Measurements from ENCODE around the gene TSPAN11. TPM values are rescaled to one million over a fixed set of nuclear protein-coding genes. Genes with fewer than 3 reads are reported as not detected.

The TSPAN11 gene
- total RNA-seq, 2 donors from 2014 or later, result not detected

DNA sequence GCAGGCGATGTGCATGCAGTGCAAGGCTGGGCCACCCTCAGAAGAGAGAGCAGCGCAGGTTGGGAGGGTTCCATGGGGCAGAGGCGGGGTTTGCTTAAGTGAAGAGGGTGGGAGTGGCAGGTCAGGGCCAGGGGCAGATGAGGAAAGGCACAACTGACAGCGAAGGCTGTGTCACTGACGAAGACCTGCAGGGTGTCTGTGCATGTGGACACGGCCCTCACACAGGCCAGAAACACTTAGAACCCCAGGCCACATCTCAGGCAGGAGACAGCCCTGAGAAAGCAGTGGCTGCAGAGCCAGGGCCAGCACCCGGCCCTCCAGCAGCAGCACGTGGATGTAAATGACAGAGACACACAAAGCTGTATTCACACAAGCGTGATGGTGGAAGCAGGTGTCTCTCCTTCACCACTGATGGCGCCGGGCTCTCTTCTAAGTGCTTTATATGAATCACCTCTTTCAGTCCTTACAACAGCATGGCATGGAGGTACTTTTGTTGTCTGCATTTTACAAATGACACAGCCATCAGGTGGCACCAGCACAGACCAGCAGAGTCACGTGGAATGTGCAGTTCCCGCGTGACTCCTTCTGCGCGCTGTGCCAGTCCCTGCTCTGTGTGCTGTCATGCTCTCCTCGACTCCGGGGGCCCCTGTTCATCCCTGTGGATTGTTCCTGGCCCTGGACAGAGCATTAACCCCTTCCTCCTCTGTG, 54.6 kb downstream of the TSPAN11 start:
- ATAC-seq (no peak), DNase-seq (no peak)
- no peak overlapping the region for H3K4me3 Mint-ChIP-seq
- H3K9me3 ChIP-seq (ENCODE audit: control insufficient read depth, low read length, poor library complexity, severe bottlenecking), result no peaks in the 10 kb centered on the region
- no peak overlapping the region for H3K27ac Mint-ChIP-seq
- H3K36me3 Mint-ChIP-seq (ENCODE audit: low read depth), result peaks cover 2% of the 10 kb centered on the region
- no peaks in the 10 kb centered on the region for H3K4me1 Mint-ChIP-seq
- peaks cover 13% of the 10 kb centered on the region for H3K27me3 Mint-ChIP-seq

DNA sequence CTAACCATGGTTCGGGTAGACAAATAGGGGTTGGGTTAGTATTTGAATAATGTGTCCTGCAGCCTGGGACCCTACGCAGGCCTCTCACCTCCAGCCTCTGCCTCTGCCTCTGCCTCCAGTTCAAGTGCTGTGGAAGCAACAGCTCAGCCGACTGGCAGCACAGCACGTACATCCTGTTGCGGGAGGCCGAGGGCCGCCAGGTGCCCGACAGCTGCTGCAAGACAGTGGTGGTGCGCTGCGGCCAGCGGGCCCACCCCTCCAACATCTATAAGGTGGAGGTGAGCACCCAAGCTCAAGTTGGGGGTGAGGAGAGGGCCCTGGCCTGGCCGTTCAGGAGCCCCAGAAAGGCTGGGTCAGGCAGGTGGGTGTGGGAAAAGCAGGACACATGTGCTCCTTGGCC, 55.9 kb downstream of the TSPAN11 start:
- peaks cover 19% of the 10 kb centered on the region for H3K27me3 Mint-ChIP-seq
- DNase-seq (no peak), ATAC-seq (no peak)
- no peak overlapping the region for H3K4me3 Mint-ChIP-seq
- no peaks in the 10 kb centered on the region for H3K9me3 ChIP-seq (ENCODE audit: control insufficient read depth, low read length, poor library complexity, severe bottlenecking)
- no peaks in the 10 kb centered on the region for H3K4me1 Mint-ChIP-seq
- H3K27ac Mint-ChIP-seq, result no peak overlapping the region
- peaks cover 2% of the 10 kb centered on the region for H3K36me3 Mint-ChIP-seq (ENCODE audit: low read depth)

DNA sequence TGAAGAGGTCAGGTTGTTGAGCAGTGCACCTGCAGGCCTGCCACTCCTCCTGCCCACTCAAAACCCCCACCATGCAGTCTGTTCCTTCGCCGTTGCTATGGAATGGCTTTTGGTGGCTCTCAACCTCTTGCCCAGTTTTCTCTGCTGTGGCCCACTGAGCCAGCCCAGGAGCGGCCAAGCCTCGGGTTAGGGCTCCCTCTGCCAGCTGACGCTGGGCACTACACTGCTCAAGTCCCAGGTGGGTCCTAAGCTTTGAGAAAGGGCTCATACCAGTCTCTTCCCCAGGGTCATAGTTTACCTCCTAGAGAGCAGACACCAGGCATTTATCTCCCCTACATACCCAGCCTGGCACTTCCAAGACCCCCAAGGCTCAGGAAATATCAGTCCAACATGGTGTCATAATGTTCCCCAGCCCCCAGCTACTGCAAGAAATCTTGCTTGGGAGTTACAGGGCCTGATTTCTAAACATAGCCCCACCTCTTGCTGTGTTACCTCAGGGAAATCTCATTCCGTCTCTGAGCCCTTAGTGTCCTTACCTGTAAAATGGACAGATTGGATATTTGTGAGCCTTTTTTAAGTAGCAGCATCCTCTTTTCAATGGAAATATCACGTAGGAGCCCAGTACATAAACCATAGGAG, 59.4 kb downstream of the TSPAN11 start:
- Mint-ChIP-seq H3K36me3 (ENCODE audit: low read depth) (no peaks in the 10 kb centered on the region), H3K4me3 (no peak overlapping the region), H3K4me1 (no peaks in the 10 kb centered on the region), H3K27ac (no peak overlapping the region), H3K27me3 (peaks cover 6% of the 10 kb centered on the region)
- H3K9me3 ChIP-seq (ENCODE audit: control insufficient read depth, low read length, poor library complexity, severe bottlenecking), result no peaks in the 10 kb centered on the region
- ATAC-seq (no peak), DNase-seq (no peak)

DNA sequence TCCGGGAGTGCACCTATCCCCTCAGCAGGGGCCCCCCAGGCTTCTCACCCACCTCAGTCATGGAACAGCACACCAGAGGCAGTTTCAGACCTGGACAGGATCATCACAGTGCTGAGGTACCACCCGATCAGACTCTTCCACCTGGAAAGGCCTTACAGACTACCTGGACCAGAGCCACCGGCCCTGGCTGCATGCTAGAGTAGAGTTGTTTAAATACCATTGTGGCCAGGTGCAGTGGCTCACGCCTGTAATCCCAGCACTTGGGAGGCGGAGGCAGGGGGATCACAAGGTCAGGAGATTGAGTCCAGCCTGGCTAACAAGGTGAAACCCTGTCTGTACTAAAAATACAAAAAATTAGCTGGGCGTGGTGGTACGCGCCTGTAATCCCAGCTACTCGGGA, 61.5 kb downstream of the TSPAN11 start:
- H3K27me3 Mint-ChIP-seq, result peaks cover 13% of the 10 kb centered on the region
- no peaks in the 10 kb centered on the region for H3K9me3 ChIP-seq (ENCODE audit: control insufficient read depth, low read length, poor library complexity, severe bottlenecking)
- no peak for ATAC-seq
- no peaks in the 10 kb centered on the region for H3K36me3 Mint-ChIP-seq (ENCODE audit: low read depth)
- DNase-seq, result no peak
- H3K4me3 Mint-ChIP-seq, result no peak overlapping the region
- H3K4me1 Mint-ChIP-seq, result no peaks in the 10 kb centered on the region
- no peak overlapping the region for H3K27ac Mint-ChIP-seq

DNA sequence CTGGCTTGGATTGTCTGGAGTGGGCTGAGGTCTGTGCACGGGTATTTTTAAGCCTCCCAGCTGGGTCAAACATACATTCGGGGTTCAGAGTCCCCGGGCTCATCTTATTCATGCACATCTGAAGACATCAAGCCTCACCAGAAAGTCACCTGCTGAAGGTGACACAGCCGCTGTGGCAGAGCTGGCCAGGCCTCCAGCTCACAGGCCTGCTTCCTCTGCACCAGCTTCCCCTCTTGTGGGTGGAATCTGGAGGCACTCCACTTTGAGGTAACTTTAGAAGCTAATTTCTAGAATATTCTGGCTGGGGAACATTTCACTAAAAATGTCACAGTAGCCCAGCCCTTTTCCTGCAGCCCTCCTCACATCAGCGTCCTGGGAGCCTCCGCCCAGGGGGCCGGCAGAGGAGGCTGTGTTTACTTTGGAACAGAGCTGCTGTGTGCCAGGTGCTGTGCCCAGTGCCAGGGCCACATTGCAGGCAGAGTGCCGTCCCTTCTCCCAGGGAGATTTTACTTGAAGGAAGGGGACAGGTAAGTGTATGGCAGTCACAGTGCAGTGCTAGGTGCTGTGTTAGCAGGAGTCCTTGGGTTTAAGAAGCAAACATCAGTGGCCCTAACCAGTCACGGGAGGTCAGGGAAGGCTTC, 62.2 kb downstream of the TSPAN11 start:
- H3K9me3 ChIP-seq (ENCODE audit: control insufficient read depth, low read length, poor library complexity, severe bottlenecking), result no peaks in the 10 kb centered on the region
- ATAC-seq (no peak), DNase-seq (no peak)
- Mint-ChIP-seq H3K4me1 (no peaks in the 10 kb centered on the region), H3K36me3 (ENCODE audit: low read depth) (no peaks in the 10 kb centered on the region), H3K4me3 (no peak overlapping the region), H3K27ac (no peak overlapping the region), H3K27me3 (peaks cover 16% of the 10 kb centered on the region)

DNA sequence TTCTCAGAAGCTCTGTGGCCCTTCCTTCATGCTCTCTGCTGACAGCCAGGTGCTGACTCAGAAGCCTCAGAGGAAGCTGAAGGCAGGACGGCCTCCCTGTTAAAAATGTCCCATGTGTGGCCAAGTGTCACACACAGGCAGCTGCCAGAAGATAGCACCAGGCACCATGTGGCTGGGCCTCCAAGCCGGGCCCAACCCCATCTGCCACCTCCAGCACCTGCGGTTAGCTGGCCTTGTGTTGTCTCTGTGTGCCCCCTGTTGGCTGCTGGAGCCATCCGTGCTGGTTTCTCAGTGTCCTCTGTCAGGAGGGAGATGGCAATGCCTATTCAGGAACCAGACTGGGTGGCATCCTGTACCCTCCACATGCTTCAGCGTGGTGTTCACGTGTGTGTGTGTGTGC, 63.2 kb downstream of the TSPAN11 start:
- Mint-ChIP-seq H3K36me3 (ENCODE audit: low read depth) (no peaks in the 10 kb centered on the region), H3K27ac (no peak overlapping the region), H3K4me3 (no peak overlapping the region), H3K27me3 (peaks cover 16% of the 10 kb centered on the region), H3K4me1 (no peaks in the 10 kb centered on the region)
- no peaks in the 10 kb centered on the region for H3K9me3 ChIP-seq (ENCODE audit: control insufficient read depth, low read length, poor library complexity, severe bottlenecking)
- no peak for DNase-seq
- ATAC-seq, result no peak

DNA sequence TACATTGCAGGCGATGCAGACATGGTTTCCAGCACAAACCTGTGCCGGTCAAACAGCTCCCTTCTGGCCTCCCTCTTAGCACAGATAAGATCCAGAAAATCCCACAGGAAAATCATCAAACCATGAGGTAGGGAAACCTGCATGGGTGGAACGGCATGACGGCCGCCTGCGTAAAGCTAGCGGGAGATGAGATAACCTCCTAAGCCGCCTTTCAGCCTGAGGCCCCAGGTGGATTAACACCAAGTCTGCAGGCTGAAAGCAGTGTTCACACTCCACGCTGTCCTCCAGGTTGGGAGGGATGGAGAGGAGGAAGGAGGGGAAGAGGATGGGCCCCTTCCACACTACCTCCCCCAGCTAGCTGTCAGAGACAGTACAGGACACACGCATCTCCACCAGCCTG, 63.8 kb downstream of the TSPAN11 start:
- no peak for ATAC-seq

DNA sequence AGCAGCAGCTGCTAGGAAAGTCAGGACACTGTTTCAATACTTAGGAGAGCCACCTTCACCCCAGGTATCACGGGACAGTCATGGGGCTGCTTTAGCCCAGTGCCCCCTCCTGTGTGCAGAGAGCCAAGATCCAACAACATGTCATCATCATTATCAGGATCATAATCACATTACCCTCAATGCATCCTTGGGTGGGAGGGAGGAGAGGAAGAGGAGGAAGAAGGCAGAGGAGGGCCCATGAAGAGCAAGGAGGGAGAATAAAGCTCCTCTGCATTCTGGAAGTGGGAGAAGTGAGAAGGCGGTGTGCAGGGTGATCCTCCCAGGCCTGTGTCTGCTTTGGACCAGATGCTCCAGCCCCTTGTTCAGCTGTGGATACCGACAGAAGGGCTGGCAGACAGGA, 64.2 kb downstream of the TSPAN11 start:
- H3K36me3 Mint-ChIP-seq (ENCODE audit: low read depth), result no peaks in the 10 kb centered on the region
- H3K27me3 Mint-ChIP-seq, result peaks cover 16% of the 10 kb centered on the region
- no peak overlapping the region for H3K27ac Mint-ChIP-seq
- no peaks in the 10 kb centered on the region for H3K9me3 ChIP-seq (ENCODE audit: control insufficient read depth, low read length, poor library complexity, severe bottlenecking)
- H3K4me3 Mint-ChIP-seq, result no peak overlapping the region
- no peaks in the 10 kb centered on the region for H3K4me1 Mint-ChIP-seq
- DNase-seq (no peak), ATAC-seq (no peak)

More for the DNA sequence above, 63.8 kb downstream of the TSPAN11 start:
- no peaks in the 10 kb centered on the region for H3K36me3 Mint-ChIP-seq (ENCODE audit: low read depth)
- no peaks in the 10 kb centered on the region for H3K4me1 Mint-ChIP-seq
- peaks cover 16% of the 10 kb centered on the region for H3K27me3 Mint-ChIP-seq
- no peak overlapping the region for H3K27ac Mint-ChIP-seq
- H3K9me3 ChIP-seq (ENCODE audit: control insufficient read depth, low read length, poor library complexity, severe bottlenecking), result no peaks in the 10 kb centered on the region
- no peak overlapping the region for H3K4me3 Mint-ChIP-seq
- no peak for DNase-seq

DNA sequence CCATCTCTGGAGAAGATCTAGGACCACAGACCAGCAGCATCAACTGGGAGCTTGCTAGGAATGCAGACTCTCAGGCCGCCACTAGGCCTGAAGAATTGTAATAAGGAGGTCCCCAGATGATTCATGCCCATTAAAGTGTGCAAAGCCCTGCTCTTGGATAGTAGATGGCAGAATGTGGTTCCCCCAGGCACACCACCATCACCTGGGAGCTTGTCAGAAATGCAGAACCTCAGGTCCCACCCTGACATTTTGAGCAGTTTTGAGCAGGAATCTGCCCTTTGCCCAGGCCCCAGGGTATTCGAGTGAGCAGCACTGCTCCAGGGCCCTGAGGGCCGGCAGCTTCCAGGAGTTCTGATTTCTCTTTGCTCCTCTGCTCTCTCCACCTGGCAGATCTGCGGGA, 64.9 kb downstream of the TSPAN11 start:
- DNase-seq, result no peak
- Mint-ChIP-seq H3K27me3 (peaks cover 14% of the 10 kb centered on the region), H3K27ac (no peak overlapping the region), H3K4me1 (no peaks in the 10 kb centered on the region), H3K36me3 (ENCODE audit: low read depth) (no peaks in the 10 kb centered on the region), H3K4me3 (no peak overlapping the region)
- no peak for ATAC-seq
- H3K9me3 ChIP-seq (ENCODE audit: control insufficient read depth, low read length, poor library complexity, severe bottlenecking), result no peaks in the 10 kb centered on the region

DNA sequence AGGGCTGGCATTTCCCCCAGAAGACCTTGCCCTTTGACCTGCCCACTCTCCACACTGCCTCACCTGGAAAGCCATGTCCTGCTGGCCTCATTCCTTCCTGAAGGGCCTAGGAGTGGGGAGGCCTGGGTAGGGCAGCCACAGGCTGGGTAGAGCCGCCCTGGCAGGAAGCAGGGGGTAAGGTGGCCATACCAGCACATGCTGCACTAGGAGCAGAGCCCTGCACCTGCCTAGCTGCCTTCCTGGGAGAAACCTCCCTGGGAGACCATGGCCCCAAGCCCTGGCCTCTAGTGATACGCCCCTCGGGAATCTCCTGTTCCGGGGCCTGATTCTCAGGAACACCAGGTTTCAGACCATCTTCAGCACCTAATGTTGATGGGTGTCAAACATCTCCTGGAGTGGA, 65.8 kb downstream of the TSPAN11 start:
- no peaks in the 10 kb centered on the region for H3K9me3 ChIP-seq (ENCODE audit: control insufficient read depth, low read length, poor library complexity, severe bottlenecking)
- DNase-seq, result no peak
- H3K27ac Mint-ChIP-seq, result no peak overlapping the region
- no peak overlapping the region for H3K4me3 Mint-ChIP-seq
- H3K4me1 Mint-ChIP-seq, result no peaks in the 10 kb centered on the region
- no peak for ATAC-seq
- no peaks in the 10 kb centered on the region for H3K36me3 Mint-ChIP-seq (ENCODE audit: low read depth)
- H3K27me3 Mint-ChIP-seq, result peaks cover 10% of the 10 kb centered on the region

DNA sequence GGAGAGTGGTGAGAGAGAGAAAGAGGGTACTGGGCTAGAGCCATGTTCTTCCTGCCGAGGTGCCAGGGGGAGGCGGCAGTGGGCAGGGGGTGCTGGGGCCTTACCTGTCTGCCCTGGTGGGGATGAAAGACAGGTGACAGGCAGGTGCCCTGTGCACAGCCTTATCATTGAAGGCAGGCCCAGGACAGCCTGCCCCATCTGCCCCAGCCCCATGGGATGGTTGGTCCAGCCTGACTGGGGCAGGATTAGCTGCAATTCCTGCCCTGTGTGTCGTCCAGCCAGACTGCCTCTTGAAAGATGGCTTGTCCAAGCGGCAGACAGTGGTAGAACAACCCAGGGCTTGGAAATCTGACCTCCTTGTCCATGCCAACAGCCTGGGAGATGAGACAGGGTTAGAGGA, 67.2 kb downstream of the TSPAN11 start:
- Mint-ChIP-seq H3K27ac (no peak overlapping the region), H3K36me3 (ENCODE audit: low read depth) (no peaks in the 10 kb centered on the region), H3K27me3 (peaks cover 10% of the 10 kb centered on the region), H3K4me3 (no peak overlapping the region), H3K4me1 (no peaks in the 10 kb centered on the region)
- no peak for ATAC-seq
- no peaks in the 10 kb centered on the region for H3K9me3 ChIP-seq (ENCODE audit: control insufficient read depth, low read length, poor library complexity, severe bottlenecking)
- DNase-seq, result no peak

DNA sequence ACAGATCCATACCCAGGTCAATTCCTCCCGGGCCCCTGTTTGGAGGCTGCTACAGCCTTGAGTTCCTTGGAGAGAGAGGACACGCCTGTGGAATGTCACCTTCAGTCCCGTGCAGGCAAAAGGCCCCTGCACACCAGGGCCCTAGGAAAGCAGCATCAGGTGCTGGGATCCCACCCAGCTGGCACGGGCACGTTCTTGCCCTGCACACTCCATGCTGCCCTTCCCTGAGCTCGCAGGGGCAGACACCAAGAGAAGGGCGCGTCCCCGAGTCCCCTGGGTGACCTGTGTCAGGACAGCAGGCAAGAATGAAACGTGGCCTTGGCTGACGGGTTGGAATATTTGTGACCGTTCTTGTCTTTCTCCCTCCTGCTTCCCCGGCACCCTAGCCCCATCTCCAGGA, 67.7 kb downstream of the TSPAN11 start:
- no peaks in the 10 kb centered on the region for H3K9me3 ChIP-seq (ENCODE audit: control insufficient read depth, low read length, poor library complexity, severe bottlenecking)
- H3K27me3 Mint-ChIP-seq, result peaks cover 10% of the 10 kb centered on the region
- H3K27ac Mint-ChIP-seq, result no peak overlapping the region
- DNase-seq (no peak), ATAC-seq (no peak)
- no peaks in the 10 kb centered on the region for H3K4me1 Mint-ChIP-seq
- no peak overlapping the region for H3K4me3 Mint-ChIP-seq
- H3K36me3 Mint-ChIP-seq (ENCODE audit: low read depth), result no peaks in the 10 kb centered on the region

DNA sequence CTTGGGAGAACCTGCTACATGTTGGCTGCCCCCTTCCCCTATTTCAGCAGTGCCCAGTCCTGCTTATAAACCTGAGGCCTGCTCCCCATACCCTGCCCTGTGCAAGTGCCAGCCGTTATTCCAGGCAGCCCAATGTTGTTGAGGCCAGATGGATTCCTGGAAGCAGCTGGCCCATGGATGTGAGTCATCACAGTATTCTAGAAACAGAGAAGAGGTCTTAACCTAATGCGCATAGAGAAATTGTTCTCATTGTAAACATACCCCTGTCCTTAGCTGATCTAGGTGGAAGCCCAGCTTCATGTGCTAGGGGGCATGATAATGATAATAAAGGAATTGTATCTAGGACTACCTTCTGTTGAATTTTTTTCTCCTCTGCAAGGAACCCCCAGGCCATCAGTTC, 69.7 kb downstream of the TSPAN11 start:
- no peak overlapping the region for H3K4me3 Mint-ChIP-seq
- H3K9me3 ChIP-seq (ENCODE audit: control insufficient read depth, low read length, poor library complexity, severe bottlenecking), result no peaks in the 10 kb centered on the region
- DNase-seq (no peak), ATAC-seq (no peak)
- no peak overlapping the region for H3K27ac Mint-ChIP-seq
- peaks cover 23% of the 10 kb centered on the region for H3K27me3 Mint-ChIP-seq
- H3K4me1 Mint-ChIP-seq, result peaks cover 2% of the 10 kb centered on the region
- H3K36me3 Mint-ChIP-seq (ENCODE audit: low read depth), result no peaks in the 10 kb centered on the region

DNA sequence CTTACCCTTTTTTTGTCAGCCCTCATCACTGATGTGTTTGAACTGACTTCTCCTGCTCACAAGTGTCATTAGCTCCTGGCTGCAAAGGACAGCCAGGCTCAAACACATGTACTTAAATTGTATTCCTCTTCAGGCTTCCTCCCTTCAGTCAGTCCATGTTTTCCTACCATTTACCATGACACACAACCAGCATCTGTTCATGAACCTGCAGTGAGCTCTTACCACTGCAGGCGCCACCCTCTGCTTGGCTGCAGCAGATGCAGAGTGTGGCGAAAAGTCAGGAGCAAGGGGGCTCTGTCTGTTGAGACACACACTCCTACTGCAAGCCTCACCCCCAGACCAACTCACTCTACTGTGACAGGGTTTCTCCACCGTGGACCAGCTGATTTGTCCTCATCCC, 70.2 kb downstream of the TSPAN11 start:
- no peaks in the 10 kb centered on the region for H3K36me3 Mint-ChIP-seq (ENCODE audit: low read depth)
- DNase-seq (no peak), ATAC-seq (no peak)
- peaks cover 2% of the 10 kb centered on the region for H3K4me1 Mint-ChIP-seq
- H3K4me3 Mint-ChIP-seq, result no peak overlapping the region
- H3K9me3 ChIP-seq (ENCODE audit: control insufficient read depth, low read length, poor library complexity, severe bottlenecking), result no peaks in the 10 kb centered on the region
- H3K27ac Mint-ChIP-seq, result no peak overlapping the region
- peaks cover 23% of the 10 kb centered on the region for H3K27me3 Mint-ChIP-seq

Measured in T-helper 17 cell (primary cell).